Measurements from ENCODE around the gene RNF114. TPM values are rescaled to one million over a fixed set of nuclear protein-coding genes. Genes with fewer than 3 reads are reported as not detected.

The RNF114 gene
- polyA plus RNA-seq, 3 donors, result 128 to 164 (median 146) TPM

GRCh38 chr20:49906615-49907154, 29.5 kb upstream of the RNF114 start:
- no peak for DNase-seq
- Histone ChIP-seq H2AFZ (ENCODE audit: insufficient read depth, low read depth, low read length, poor library complexity, severe bottlenecking) (no peak overlapping the region), H3K4me1 (ENCODE audit: control insufficient read depth in 1 of 2, insufficient read depth in 2 of 2, low read length in 2 of 2) (no peaks in the 10 kb centered on the region), H3K9ac (ENCODE audit: insufficient read depth, low read length, poor library complexity, severe bottlenecking) (no peak overlapping the region), H3K79me2 (ENCODE audit: insufficient read depth, low read length) (peaks cover 38% of the 10 kb centered on the region), H4K20me1 (ENCODE audit: insufficient read depth, low read length) (peaks cover 29% of the 10 kb centered on the region), H3K9me3 (replicated peaks in 1 of 2; ENCODE audit: control insufficient read depth in 1 of 2, insufficient read depth in 1 of 2, low read length in 2 of 2) (no peaks in the 10 kb centered on the region), H3K27me3 (ENCODE audit: control insufficient read depth in 2 of 2, insufficient read depth in 2 of 2, low read length in 2 of 2) (no peaks in the 10 kb centered on the region), H3K4me2 (replicated peaks; ENCODE audit: extremely low read depth, low read length, poor library complexity, severe bottlenecking) (no peak overlapping the region), H3K36me3 (replicated peaks in 1 of 2; ENCODE audit: control insufficient read depth in 1 of 2, insufficient read depth in 2 of 2, low read length in 2 of 2) (peaks cover 73 to 88% of the 10 kb centered on the region in 2 donors), H3K4me3 (replicated peaks in 1 of 3; ENCODE audit: low read depth in 2 of 3, low read length in 3 of 3) (no peak overlapping the region), H3K27ac (ENCODE audit: low read depth in 1 of 2, low read length in 2 of 2) (no peak overlapping the region)
- peaks cover 71 to 86% of the 10 kb centered on the region in 2 donors for H3K36me3 Mint-ChIP-seq
- no peaks in the 10 kb centered on the region for H3K27me3 Mint-ChIP-seq (ENCODE audit: low read depth in 3 of 3)
- H3K4me1 Mint-ChIP-seq, result no peaks in the 10 kb centered on the region
- peak overlapping the region in 2 of 7 donors; percentile 38 to 71 for H3K27ac Mint-ChIP-seq
- TF ChIP-seq CTCF (IDR thresholded peaks at IDR 0.05), result no peak
- WGBS (ENCODE audit: insufficient coverage), result 94% methylated on average over 13 of the region's 15 CpGs
- H3K9me3 Mint-ChIP-seq, result peaks cover 0 to 3% (median 0%) of the 10 kb centered on the region in 7 donors
- intact Hi-C loops (cut with micrococcal nuclease), result no loop called here
- H3K4me3 Mint-ChIP-seq, result no peak overlapping the region

DNA sequence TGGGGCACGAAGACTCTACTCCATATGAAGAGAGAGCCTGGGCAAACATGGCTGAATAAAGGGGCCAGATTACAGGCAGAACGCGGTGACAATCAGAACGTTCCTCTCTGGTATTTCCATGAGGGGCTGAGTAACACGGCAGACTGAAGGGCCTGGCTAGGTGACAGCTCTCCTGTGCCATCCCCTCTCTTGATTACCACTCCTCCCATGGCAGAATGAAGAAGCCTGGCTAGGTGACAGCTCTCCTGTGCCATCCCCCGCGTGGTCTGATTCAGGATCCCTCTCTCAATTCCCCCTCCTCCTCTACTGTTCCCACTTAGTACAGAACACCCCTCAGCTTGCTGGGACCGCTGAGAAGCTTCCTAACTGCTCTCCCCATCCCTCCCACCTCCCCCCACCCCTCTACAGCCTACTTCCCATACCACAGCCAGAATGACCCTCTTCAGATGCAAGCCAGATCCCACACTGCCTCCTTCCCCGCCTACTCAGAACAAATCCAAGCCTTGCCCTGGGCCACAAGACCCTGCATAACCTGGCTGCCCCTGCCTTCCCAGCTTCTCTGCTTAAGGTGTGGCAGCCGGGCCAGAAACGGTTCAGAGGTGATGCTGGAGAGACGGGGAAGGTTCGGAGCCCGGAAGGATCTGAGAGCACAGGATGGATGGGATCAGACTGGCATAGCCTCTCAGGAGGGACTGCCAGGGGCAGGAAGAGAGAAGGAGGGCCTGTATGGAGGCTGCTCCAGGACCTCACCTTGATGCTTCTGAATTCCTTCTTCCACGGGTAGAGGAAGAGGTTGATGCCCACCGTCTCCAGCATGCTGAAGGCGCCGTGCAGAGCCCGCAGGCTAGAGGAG, 28.6 kb upstream of the RNF114 start:
- Mint-ChIP-seq H3K27me3 (ENCODE audit: low read depth in 3 of 3) (no peaks in the 10 kb centered on the region), H3K4me1 (peaks cover 2% of the 10 kb centered on the region), H3K27ac (peak overlapping the region in 3 of 7 donors; percentile 32 to 56 (median 37)), H3K4me3 (no peak overlapping the region), H3K9me3 (peaks cover 0 to 3% (median 0%) of the 10 kb centered on the region in 7 donors), H3K36me3 (peaks cover 70 to 90% of the 10 kb centered on the region in 2 donors)
- Histone ChIP-seq H3K27me3 (ENCODE audit: control insufficient read depth in 2 of 2, insufficient read depth in 2 of 2, low read length in 2 of 2) (no peaks in the 10 kb centered on the region), H3K4me2 (replicated peaks; ENCODE audit: extremely low read depth, low read length, poor library complexity, severe bottlenecking) (no peak overlapping the region), H3K79me2 (ENCODE audit: insufficient read depth, low read length) (peaks cover 47% of the 10 kb centered on the region), H4K20me1 (ENCODE audit: insufficient read depth, low read length) (peaks cover 36% of the 10 kb centered on the region), H3K4me1 (ENCODE audit: control insufficient read depth in 1 of 2, insufficient read depth in 2 of 2, low read length in 2 of 2) (no peaks in the 10 kb centered on the region), H3K36me3 (replicated peaks in 1 of 2; ENCODE audit: control insufficient read depth in 1 of 2, insufficient read depth in 2 of 2, low read length in 2 of 2) (peaks cover 76 to 92% of the 10 kb centered on the region in 2 donors), H3K9me3 (replicated peaks in 1 of 2; ENCODE audit: control insufficient read depth in 1 of 2, insufficient read depth in 1 of 2, low read length in 2 of 2) (no peaks in the 10 kb centered on the region), H2AFZ (ENCODE audit: insufficient read depth, low read depth, low read length, poor library complexity, severe bottlenecking) (no peak overlapping the region), H3K4me3 (replicated peaks in 1 of 3; ENCODE audit: low read depth in 2 of 3, low read length in 3 of 3) (no peak overlapping the region), H3K9ac (ENCODE audit: insufficient read depth, low read length, poor library complexity, severe bottlenecking) (no peak overlapping the region), H3K27ac (ENCODE audit: low read depth in 1 of 2, low read length in 2 of 2) (no peak overlapping the region)
- no peak for TF ChIP-seq CTCF (IDR thresholded peaks at IDR 0.05)
- intact Hi-C loops (cut with micrococcal nuclease), result no loop called here
- no peak for DNase-seq
- WGBS (ENCODE audit: insufficient coverage), result 95% methylated on average over 19 of the region's 19 CpGs

Data from CD14-positive monocyte (primary cell).